Measurements from ENCODE around the gene LIME1.

Gene LIME1

GRCh38 chr20:63782051-63782471 is 45.6 kb downstream of the LIME1 start:
- H3K36me3 ChIP-seq (ENCODE audit: control insufficient read depth in 5 of 5, insufficient read depth in 5 of 5, low read length in 5 of 5) = peaks cover 0 to 10% (median 2%) of the 10 kb centered on the region in 5 donors
- no peak overlapping the region for H3K9ac ChIP-seq (ENCODE audit: low read length in 5 of 5)
- peaks cover 0 to 8% (median 1%) of the 10 kb centered on the region in 5 donors for H3K4me1 ChIP-seq (ENCODE audit: control insufficient read depth in 5 of 5, insufficient read depth in 5 of 5, low read length in 5 of 5)

GRCh38 chr20:63782521-63782971 is 46.1 kb downstream of the LIME1 start:
- Histone ChIP-seq H3K4me1 (ENCODE audit: control insufficient read depth in 5 of 5, insufficient read depth in 5 of 5, low read length in 5 of 5) (peaks cover 0 to 10% (median 1%) of the 10 kb centered on the region in 5 donors), H3K9ac (ENCODE audit: low read length in 5 of 5) (no peak overlapping the region), H3K27me3 (ENCODE audit: control insufficient read depth in 5 of 5, insufficient read depth in 4 of 5, low read length in 5 of 5) (no peaks in the 10 kb centered on the region), H3K27ac (ENCODE audit: low read depth, low read length) (no peak overlapping the region), H3K9me3 (ENCODE audit: control insufficient read depth in 5 of 5, low read length in 5 of 5) (no peaks in the 10 kb centered on the region), H3K4me3 (ENCODE audit: low read depth in 1 of 5, low read length in 5 of 5) (no peak overlapping the region), H3K36me3 (ENCODE audit: control insufficient read depth in 5 of 5, insufficient read depth in 5 of 5, low read length in 5 of 5) (peaks cover 0 to 14% (median 4%) of the 10 kb centered on the region in 5 donors)

More at GRCh38 chr20:63782051-63782471, 45.6 kb downstream of the LIME1 start:
- Histone ChIP-seq H3K27ac (ENCODE audit: low read depth, low read length) (no peak overlapping the region), H3K27me3 (ENCODE audit: control insufficient read depth in 5 of 5, insufficient read depth in 4 of 5, low read length in 5 of 5) (no peaks in the 10 kb centered on the region), H3K4me3 (ENCODE audit: low read depth in 1 of 5, low read length in 5 of 5) (no peak overlapping the region), H3K9me3 (ENCODE audit: control insufficient read depth in 5 of 5, low read length in 5 of 5) (no peaks in the 10 kb centered on the region)

- H3K27me3 ChIP-seq (ENCODE audit: control insufficient read depth in 5 of 5, insufficient read depth in 4 of 5, low read length in 5 of 5) = no peaks in the 10 kb centered on the region
- no peak overlapping the region for H3K9ac ChIP-seq (ENCODE audit: low read length in 5 of 5)
- no peak overlapping the region for H3K27ac ChIP-seq (ENCODE audit: low read depth, low read length)
- peaks cover 0 to 15% (median 6%) of the 10 kb centered on the region in 5 donors for H3K36me3 ChIP-seq (ENCODE audit: control insufficient read depth in 5 of 5, insufficient read depth in 5 of 5, low read length in 5 of 5)
- no peaks in the 10 kb centered on the region for H3K9me3 ChIP-seq (ENCODE audit: control insufficient read depth in 5 of 5, low read length in 5 of 5)
- no peak overlapping the region for H3K4me3 ChIP-seq (ENCODE audit: low read depth in 1 of 5, low read length in 5 of 5)
- H3K4me1 ChIP-seq (ENCODE audit: control insufficient read depth in 5 of 5, insufficient read depth in 5 of 5, low read length in 5 of 5) = peaks cover 0 to 16% (median 1%) of the 10 kb centered on the region in 5 donors
Observed at GRCh38 chr20:63783970-63784369, 47.5 kb downstream of the LIME1 start.

- no peak overlapping the region for H3K9ac ChIP-seq (ENCODE audit: low read length in 5 of 5)
- H3K9me3 ChIP-seq (ENCODE audit: control insufficient read depth in 5 of 5, low read length in 5 of 5) = no peaks in the 10 kb centered on the region
- peaks cover 0 to 33% (median 21%) of the 10 kb centered on the region in 5 donors for H3K36me3 ChIP-seq (ENCODE audit: control insufficient read depth in 5 of 5, insufficient read depth in 5 of 5, low read length in 5 of 5)
- no peaks in the 10 kb centered on the region for H3K27me3 ChIP-seq (ENCODE audit: control insufficient read depth in 5 of 5, insufficient read depth in 4 of 5, low read length in 5 of 5)
- no peak overlapping the region for H3K27ac ChIP-seq (ENCODE audit: low read depth, low read length)
- no peak overlapping the region for H3K4me3 ChIP-seq (ENCODE audit: low read depth in 1 of 5, low read length in 5 of 5)
- peaks cover 0 to 31% (median 4%) of the 10 kb centered on the region in 5 donors for H3K4me1 ChIP-seq (ENCODE audit: control insufficient read depth in 5 of 5, insufficient read depth in 5 of 5, low read length in 5 of 5)
Observed at GRCh38 chr20:63785691-63786131, 49.2 kb downstream of the LIME1 start.

- H3K9ac ChIP-seq (ENCODE audit: low read length in 5 of 5) = no peak overlapping the region
- no peak overlapping the region for H3K4me3 ChIP-seq (ENCODE audit: low read depth in 1 of 5, low read length in 5 of 5)
- no peaks in the 10 kb centered on the region for H3K27me3 ChIP-seq (ENCODE audit: control insufficient read depth in 5 of 5, insufficient read depth in 4 of 5, low read length in 5 of 5)
- H3K4me1 ChIP-seq (ENCODE audit: control insufficient read depth in 5 of 5, insufficient read depth in 5 of 5, low read length in 5 of 5) = peaks cover 0 to 34% (median 4%) of the 10 kb centered on the region in 5 donors
- H3K27ac ChIP-seq (ENCODE audit: low read depth, low read length) = no peak overlapping the region
- peaks cover 0 to 34% (median 21%) of the 10 kb centered on the region in 5 donors for H3K36me3 ChIP-seq (ENCODE audit: control insufficient read depth in 5 of 5, insufficient read depth in 5 of 5, low read length in 5 of 5)
- no peaks in the 10 kb centered on the region for H3K9me3 ChIP-seq (ENCODE audit: control insufficient read depth in 5 of 5, low read length in 5 of 5)
Observed at GRCh38 chr20:63787302-63787701, 50.8 kb downstream of the LIME1 start.

GRCh38 chr20:63787749-63788148 is 51.3 kb downstream of the LIME1 start:
- Histone ChIP-seq H3K27ac (ENCODE audit: low read depth, low read length) (no peak overlapping the region), H3K4me1 (ENCODE audit: control insufficient read depth in 5 of 5, insufficient read depth in 5 of 5, low read length in 5 of 5) (peaks cover 0 to 35% (median 4%) of the 10 kb centered on the region in 5 donors), H3K36me3 (ENCODE audit: control insufficient read depth in 5 of 5, insufficient read depth in 5 of 5, low read length in 5 of 5) (peaks cover 0 to 34% (median 21%) of the 10 kb centered on the region in 5 donors), H3K9ac (ENCODE audit: low read length in 5 of 5) (no peak overlapping the region), H3K9me3 (ENCODE audit: control insufficient read depth in 5 of 5, low read length in 5 of 5) (no peaks in the 10 kb centered on the region), H3K4me3 (ENCODE audit: low read depth in 1 of 5, low read length in 5 of 5) (no peak overlapping the region), H3K27me3 (ENCODE audit: control insufficient read depth in 5 of 5, insufficient read depth in 4 of 5, low read length in 5 of 5) (no peaks in the 10 kb centered on the region)

Measured in subcutaneous abdominal adipose tissue (tissue), 5 donors.